ENCODE measurements around the gene GATA1. TPM values are rescaled to one million over a fixed set of nuclear protein-coding genes. Genes with fewer than 3 reads are reported as not detected.

GATA1 gene
- total RNA-seq, 1 experiment from 2014 or later: not detected

GRCh38 chrX:48839686-48840085 is 53.3 kb downstream of the GATA1 start:
- DNase-seq (ENCODE audit: low read depth): no peak

Small RNA genes lying within 50 kb of the gene (small RNA-seq; reads per million reads assigned to genes)
- gene RNU6-29P: 0.11 reads per million

Other genes with a start within 250 kb of the GATA1 start
- 7.1 and 10.4 TPM in 2 replicates for gene TBC1D25, start 246.9 kb upstream of the GATA1 start, total RNA-seq (2014; rRNA removed; shearing (Covaris generic))
- gene RBM3, start 212.1 kb upstream of the GATA1 start, total RNA-seq (2014; rRNA removed; shearing (Covaris generic)): 169 and 174 TPM in 2 replicates
- 66.1 and 74.0 TPM in 2 replicates for gene WDR13, start 189.1 kb upstream of the GATA1 start, total RNA-seq (2014; rRNA removed; shearing (Covaris generic))
- 0.20 and 0.47 TPM in 2 replicates for gene WAS, start 102.8 kb upstream of the GATA1 start, total RNA-seq (2014; rRNA removed; shearing (Covaris generic))
- gene SUV39H1, start 89.9 kb upstream of the GATA1 start, total RNA-seq (2014; rRNA removed; shearing (Covaris generic)): 10.1 and 11.2 TPM in 2 replicates
- not detected in 2 replicates for gene GLOD5, start 24.8 kb upstream of the GATA1 start, total RNA-seq (2014; rRNA removed; shearing (Covaris generic))
- gene HDAC6, start 15.5 kb downstream of the GATA1 start, total RNA-seq (2014; rRNA removed; shearing (Covaris generic)): 11.0 and 12.0 TPM in 2 replicates
- gene ERAS, start 39.9 kb downstream of the GATA1 start, total RNA-seq (2014; rRNA removed; shearing (Covaris generic)): not detected in 2 replicates
- gene PCSK1N, start 49.0 kb downstream of the GATA1 start, total RNA-seq (2014; rRNA removed; shearing (Covaris generic)): not detected in 2 replicates
- 63.0 and 65.9 TPM in 2 replicates for gene TIMM17B, start 111.2 kb downstream of the GATA1 start, total RNA-seq (2014; rRNA removed; shearing (Covaris generic))
- 80.8 and 109 TPM in 2 replicates for gene PQBP1, start 111.3 kb downstream of the GATA1 start, total RNA-seq (2014; rRNA removed; shearing (Covaris generic))
- 19.4 and 30.6 TPM in 2 replicates for gene SLC35A2, start 125.1 kb downstream of the GATA1 start, total RNA-seq (2014; rRNA removed; shearing (Covaris generic))
- gene PIM2, start 132.4 kb downstream of the GATA1 start, total RNA-seq (2014; rRNA removed; shearing (Covaris generic)): 0.03 and 0.16 TPM in 2 replicates
- gene OTUD5, start 171.0 kb downstream of the GATA1 start, total RNA-seq (2014; rRNA removed; shearing (Covaris generic)): 30.0 and 31.7 TPM in 2 replicates
- gene KCND1, start 185.3 kb downstream of the GATA1 start, total RNA-seq (2014; rRNA removed; shearing (Covaris generic)): 0.23 and 0.42 TPM in 2 replicates
- 11.9 and 13.9 TPM in 2 replicates for gene GRIPAP1, start 215.7 kb downstream of the GATA1 start, total RNA-seq (2014; rRNA removed; shearing (Covaris generic))

All from HT1080 (cell line).